GM12873 (cell line): ENCODE data around the gene TEX29.

ENCODE experiments used
- CTCF ChIP-seq: IDR thresholded peaks from 2 replicates; pipeline ENCODE4 v1.5.1; 2012; ENCODE audit warnings: low read depth, mild to moderate bottlenecking, moderate library complexity, low read length, control low read depth; ENCODE audit not compliant: insufficient read depth; ENCODE audit errors: missing control alignments

TEX29 gene

DNA sequence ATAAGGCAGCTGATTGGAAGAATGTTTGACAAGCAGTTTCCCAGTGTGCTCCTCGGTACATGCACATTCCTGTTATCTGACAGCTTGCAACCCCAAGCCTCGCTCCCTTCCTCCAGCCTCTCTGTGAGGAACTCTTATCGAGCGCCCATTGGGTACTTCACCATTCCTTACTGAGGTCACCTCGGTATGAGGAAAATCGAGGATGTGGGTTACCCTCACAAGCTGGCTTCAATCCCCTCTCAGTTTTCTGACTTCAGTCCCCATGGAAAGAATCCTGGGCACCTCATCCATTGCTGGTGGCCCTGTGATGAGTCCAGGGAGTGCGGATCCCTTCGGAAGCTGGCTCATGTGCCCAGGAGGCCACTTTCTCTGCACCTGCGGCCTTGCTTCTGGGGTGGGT is 17.3 kb downstream of the TEX29 start:
- no peak for TF ChIP-seq CTCF

GRCh38 chr13:111338841-111339240 is 18.4 kb downstream of the TEX29 start:
- no peak for TF ChIP-seq CTCF

DNA sequence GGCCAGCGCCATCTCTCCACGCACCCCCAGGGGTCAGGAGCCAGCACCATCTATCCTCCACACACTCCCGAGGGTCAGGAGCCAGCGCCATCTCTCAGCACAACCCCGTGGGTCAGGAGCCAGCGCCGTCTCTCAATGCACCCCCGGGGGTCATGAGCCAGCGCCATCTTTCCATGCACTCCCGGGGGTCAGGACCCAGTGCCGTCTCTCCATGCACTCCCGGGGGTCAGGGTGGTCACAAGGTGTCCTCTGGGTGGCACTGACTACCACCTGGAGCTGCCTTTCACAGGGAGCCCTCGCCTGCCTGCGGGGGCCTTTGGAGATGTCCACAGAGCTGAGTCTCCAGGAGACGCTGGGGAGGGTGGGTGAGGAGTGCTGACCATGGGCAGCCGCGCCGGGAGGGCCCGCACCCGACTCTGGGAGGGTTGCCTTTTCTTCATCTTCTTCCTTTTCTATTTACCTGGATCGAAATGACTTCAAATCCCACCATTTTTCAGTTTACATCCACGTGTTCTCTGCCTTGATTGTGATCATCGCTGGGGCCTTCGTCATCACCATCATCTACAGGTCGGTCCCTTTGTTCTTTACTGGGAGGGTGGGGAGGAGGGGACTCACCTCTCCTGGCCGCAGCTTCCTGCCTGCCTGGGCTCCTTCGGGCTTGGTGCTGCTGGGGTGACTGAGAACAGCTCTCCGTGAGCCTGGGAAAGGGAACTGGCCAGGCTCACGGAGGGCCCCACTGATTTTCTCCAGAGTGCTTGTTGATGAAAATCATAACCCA is 19.1 kb downstream of the TEX29 start:
- TF ChIP-seq CTCF: no peak

GRCh38 chr13:111341886-111342285 is 21.4 kb downstream of the TEX29 start:
- TF ChIP-seq CTCF: no peak

- TF ChIP-seq CTCF: no peak
Observed at GRCh38 chr13:111342721-111343120, 22.3 kb downstream of the TEX29 start.

- no peak for TF ChIP-seq CTCF
Observed at GRCh38 chr13:111343186-111343805, 22.9 kb downstream of the TEX29 start.

DNA sequence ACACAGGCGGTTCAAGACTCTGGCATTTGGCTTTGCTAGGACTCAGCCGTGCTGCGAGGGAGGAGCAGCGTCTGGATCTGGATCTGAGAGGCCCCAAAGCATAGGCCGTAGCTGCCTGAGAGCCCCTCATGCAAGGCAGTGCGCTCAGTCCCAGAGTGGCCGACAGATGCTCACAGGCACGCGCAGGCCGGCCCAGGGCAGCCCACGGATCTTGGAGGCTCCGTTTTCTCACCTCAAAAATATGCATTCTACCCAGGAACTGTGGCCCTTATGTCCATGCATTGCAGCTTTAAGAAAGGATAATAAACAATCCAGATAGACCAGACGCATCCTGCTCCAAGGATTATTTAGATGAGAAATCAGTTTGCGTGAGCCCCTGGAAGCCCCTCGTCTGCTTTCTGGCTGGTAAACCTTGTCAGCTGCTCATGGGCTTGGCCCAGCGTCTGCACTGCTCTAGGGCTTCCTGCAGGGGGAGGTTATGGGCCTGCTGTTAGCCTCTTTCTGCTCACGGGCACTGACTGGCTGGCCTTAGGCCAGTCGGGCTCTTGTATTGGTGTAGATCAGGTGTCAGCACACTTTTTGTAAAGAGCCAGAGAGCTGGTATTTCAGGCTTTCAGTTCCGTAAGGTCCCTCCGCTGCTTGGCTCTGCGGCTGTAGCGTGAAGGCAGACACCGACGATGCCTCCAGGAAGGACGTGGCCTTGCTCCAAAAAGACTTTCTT is 24.2 kb downstream of the TEX29 start:
- TF ChIP-seq CTCF: peak; percentile 23
